CD4-positive, alpha-beta T cell (primary cell): ENCODE measurements around the gene HTRA2. TPM values are rescaled to one million over a fixed set of nuclear protein-coding genes. Genes with fewer than 3 reads are reported as not detected.

Experiments used
- ATAC-seq: fragments of 200-7000 bp; cut with Tn5 transposase; one replicate; pipeline ENCODE4 v1.10.0; 2022; ENCODE audit warnings: mild to moderate bottlenecking; ENCODE audit not compliant: poor library complexity
- CTCF ChIA-PET: fragments of 350-600 bp; sonication (Branson Sonifier 250); formaldehyde crosslinking; loops from one replicate; lab custom pipeline; 2021; ENCODE audit warnings: antibody characterized with exemption, inconsistent platforms; lab: Charles Lee
- POLR2A ChIA-PET: fragments of 350-600 bp; sonication (Branson Sonifier 250); formaldehyde crosslinking; loops from one replicate; lab custom pipeline; 2021; ENCODE audit warnings: antibody characterized with exemption, inconsistent platforms; lab: Charles Lee
- DNase-seq, 14 experiments: peaks; one replicate each; pipeline ENCODE4 v3.0.0-alpha.2; 2013 to 2020; ENCODE audit warnings: mixed read lengths in 2 of 14
- H3K27ac ChIP-seq, 2 donors: one replicate each; pipeline versions ENCODE4 v1.5.1 to v1.7.0; 2013; ENCODE audit warnings: low read length in 2 of 2, low read depth in 1 of 2, mild to moderate bottlenecking in 1 of 2
- H3K27me3 ChIP-seq, 2 experiments: 1 replicate in 1 of 2; 2 replicates in 1 of 2; pipeline versions ENCODE4 v1.6.1 to v1.7.0; 2013; ENCODE audit warnings: low read length in 2 of 2, control low read depth in 1 of 2, mild to moderate bottlenecking in 1 of 2, moderate library complexity in 1 of 2; ENCODE audit not compliant: insufficient read depth in 2 of 2, control insufficient read depth in 1 of 2
- H3K36me3 ChIP-seq: one replicate; pipeline ENCODE4 v1.6.1; 2013; ENCODE audit warnings: low read length, control low read depth; ENCODE audit not compliant: insufficient read depth
- H3K4me1 ChIP-seq: one replicate; pipeline ENCODE4 v1.6.1; 2013; ENCODE audit warnings: low read length, control low read depth; ENCODE audit not compliant: insufficient read depth
- H3K4me3 ChIP-seq: one replicate; pipeline ENCODE4 v1.5.1; 2013; ENCODE audit warnings: mild to moderate bottlenecking, low read length, moderate library complexity
- H3K9me3 ChIP-seq, 2 experiments: 1 replicate in 1 of 2; 2 replicates in 1 of 2; pipeline versions ENCODE4 v1.6.1 to v1.7.0; 2013; ENCODE audit warnings: low read length in 2 of 2, mild to moderate bottlenecking in 2 of 2, control low read depth in 1 of 2, moderate library complexity in 1 of 2; ENCODE audit not compliant: control insufficient read depth in 1 of 2, insufficient read depth in 1 of 2
- H3K27ac Mint-ChIP-seq: one replicate; pipeline ENCODE4 v1.8.0; 2020; ENCODE audit warnings: mixed read lengths
- H3K27me3 Mint-ChIP-seq: one replicate; pipeline ENCODE4 v1.8.0; 2021; ENCODE audit warnings: mixed read lengths
- H3K36me3 Mint-ChIP-seq: one replicate; pipeline ENCODE4 v1.8.0; 2021; ENCODE audit warnings: low read depth, mixed read lengths
- H3K4me1 Mint-ChIP-seq: one replicate; pipeline ENCODE4 v1.8.0; 2021; ENCODE audit warnings: low read depth, mixed read lengths
- H3K4me3 Mint-ChIP-seq: one replicate; pipeline ENCODE4 v1.8.0; 2020; ENCODE audit warnings: mild to moderate bottlenecking, mixed read lengths
- H3K9me3 Mint-ChIP-seq: one replicate; pipeline ENCODE4 v1.8.0; 2020; ENCODE audit warnings: mixed read lengths
- CTCF ChIP-seq: fragments of 200-600 bp; IDR thresholded peaks from one replicate; pipeline ENCODE4 v1.8.0; 2022; ENCODE audit warnings: antibody characterized with exemption, mild to moderate bottlenecking
- intact Hi-C, 2 experiments: fragments of 100-400 bp; cut with DNase I in 1 of 2; cut with micrococcal nuclease in 1 of 2; formaldehyde crosslinking; loops; one replicate each; pipeline versions ENCODE4 v1.15.1 to v1.9.0; 2023 to 2025; cut with DNase I, micrococcal nuclease
- total RNA-seq, 174 experiments: library from RNA in 2 of 174; stranded (reverse) in 2 of 174; gene quantifications; one replicate each; pipeline ENCODE4 v1.2.3 and lab custom pipeline; 2021 to 2026

HTRA2 gene
- total RNA-seq, 2 experiments from 2014 or later: 15.3 to 16.0 TPM

- ATAC-seq (no peak), DNase-seq (no peak)
- H3K36me3 ChIP-seq: peaks cover 18% of the 10 kb centered on the region
- peaks cover 73% of the 10 kb centered on the region for H3K4me1 Mint-ChIP-seq
- intact Hi-C loops: no loop called here
- ChIA-PET POLR2A (interaction anchor here (0.8 kb wide), 1 partner anchor 24 kb away, joined by 3 read pairs; the partner anchor contains the start of genes AUP1 and HTRA2), CTCF (interaction anchor here (0.6 to 1.6 kb wide), 3 partner anchors 16 to 26 kb away, joined by 3 to 8 read pairs (median 4); partner anchors contain the start of genes CCDC142 and TTC31)
- H3K9me3 ChIP-seq: peaks cover 0 to 17% of the 10 kb centered on the region in 2 experiments
- H3K27me3 ChIP-seq: peaks cover 42 to 46% of the 10 kb centered on the region in 2 experiments
- peaks cover 52% of the 10 kb centered on the region for H3K4me1 ChIP-seq
- H3K9me3 Mint-ChIP-seq: no peaks in the 10 kb centered on the region
- no peak overlapping the region for H3K27ac ChIP-seq
- no peak overlapping the region for H3K27ac Mint-ChIP-seq
- H3K27me3 Mint-ChIP-seq: peaks cover 76% of the 10 kb centered on the region
- peak overlapping the region; percentile 75 for H3K4me3 Mint-ChIP-seq
- H3K4me3 ChIP-seq: no peak overlapping the region
- TF ChIP-seq CTCF: no peak
- peaks cover 37% of the 10 kb centered on the region for H3K36me3 Mint-ChIP-seq
Observed at GRCh38 chr2:74505448-74506246, 24.1 kb upstream of the HTRA2 start.

- H3K27ac Mint-ChIP-seq: peak within 1 kb of the TSS; percentile 97
- peaks cover 75% of the 10 kb centered on the region for H3K27me3 Mint-ChIP-seq
- H3K9me3 ChIP-seq: peaks cover 0 to 13% of the 10 kb centered on the region in 2 experiments
Observed at GRCh38 chr2:74507145-74507925, 22.4 kb upstream of the HTRA2 start, which contains the start of gene PCGF1. Gene PCGF1 (minus strand): TSS chr2:74507695. CDS start chr2:74507668, 27 bp downstream.

More at GRCh38 chr2:74507145-74507925, 22.4 kb upstream of the HTRA2 start, which contains the start of gene PCGF1:
- peaks cover 49% of the 10 kb centered on the region for H3K4me1 ChIP-seq
- H3K4me3 ChIP-seq: peak within 1 kb of the TSS; percentile 92
- peak; percentile 97 to 100 (median 98) for DNase-seq
- peak within 1 kb of the TSS; percentile 98 for H3K27ac ChIP-seq
- peaks cover 18% of the 10 kb centered on the region for H3K36me3 ChIP-seq
- Mint-ChIP-seq H3K36me3 (peaks cover 37% of the 10 kb centered on the region), H3K4me1 (peaks cover 62% of the 10 kb centered on the region), H3K9me3 (no peaks in the 10 kb centered on the region), H3K4me3 (peak within 1 kb of the TSS; percentile 100)
- no peak for TF ChIP-seq CTCF
- peak; percentile 95 for ATAC-seq
- H3K27me3 ChIP-seq: peaks cover 25 to 41% of the 10 kb centered on the region in 2 experiments
- POLR2A ChIA-PET: interaction anchor here (0.8 to 4.4 kb wide), 12 partner anchors 9 to 116 kb away, joined by 3 to 23 read pairs (median 6); partner anchors contain the start of genes AUP1, CCDC142, HTRA2 and MRPL53
- CTCF ChIA-PET: interaction anchor here (0.6 to 1.6 kb wide), 5 partner anchors 22 to 115 kb away, joined by 3 to 8 read pairs (median 5); partner anchors contain the start of genes AUP1, CCDC142, HTRA2 and TTC31
- intact Hi-C loops: loop anchor here in 1 of 2 experiments (1.0 kb wide), 1 partner anchor 22 kb away; the partner anchor contains the start of genes AUP1 and HTRA2
